Measurements from ENCODE around the gene LRP1B.

Gene LRP1B

DNA sequence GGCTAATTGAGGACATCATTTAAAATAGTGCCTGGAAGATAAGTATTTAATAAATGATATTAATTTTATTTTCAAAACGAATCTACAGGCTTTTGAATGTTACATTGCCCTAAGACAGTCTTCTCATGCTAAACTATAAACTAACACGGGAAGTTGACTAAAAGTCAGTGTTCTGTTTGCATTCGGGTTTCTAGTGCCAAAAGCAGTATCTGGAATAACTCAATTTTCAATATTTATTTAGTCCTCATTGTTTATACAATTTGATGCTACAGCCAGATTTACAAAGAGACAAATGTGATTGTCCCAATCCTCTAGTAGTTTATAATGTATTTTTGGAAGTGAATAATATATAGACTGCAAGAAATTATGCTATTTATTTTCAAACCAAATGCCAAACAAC is 429.2 kb downstream of the LRP1B start:
- H3K4me3 ChIP-seq (ENCODE audit: low read length): no peak overlapping the region
- no peak for TF ChIP-seq CTCF (IDR thresholded peaks at IDR 0.05; ENCODE audit: insufficient read depth, low read depth, low read length, missing control alignments)
- no peak for DNase-seq (ENCODE audit: low read depth)

DNA sequence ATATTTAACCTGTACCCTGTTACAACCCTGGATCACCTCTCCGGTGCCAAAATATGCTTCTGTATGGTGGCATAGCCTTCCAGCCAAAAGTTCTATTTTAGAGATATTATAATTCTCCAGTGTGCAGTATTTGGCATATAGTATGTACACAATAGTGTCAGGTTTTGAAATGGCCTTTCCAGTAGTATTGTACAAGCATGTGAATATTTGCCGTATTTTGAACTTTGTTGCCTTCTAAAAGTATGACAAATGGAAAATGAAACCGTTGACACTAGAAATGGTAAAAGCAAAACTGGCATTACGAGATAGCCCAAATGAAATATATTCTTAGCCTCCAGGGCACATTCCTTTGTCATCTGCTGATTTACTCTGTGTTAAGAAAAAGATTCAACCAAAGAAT is 431.2 kb downstream of the LRP1B start:
- DNase-seq (ENCODE audit: low read depth): no peak
- TF ChIP-seq CTCF (IDR thresholded peaks at IDR 0.05; ENCODE audit: insufficient read depth, low read depth, low read length, missing control alignments): no peak
- H3K4me3 ChIP-seq (ENCODE audit: low read length): no peak overlapping the region

- no peak for TF ChIP-seq CTCF (IDR thresholded peaks at IDR 0.05; ENCODE audit: insufficient read depth, low read depth, low read length, missing control alignments)
- DNase-seq (ENCODE audit: low read depth): no peak
- no peak overlapping the region for H3K4me3 ChIP-seq (ENCODE audit: low read length)
Observed at GRCh38 chr2:141698500-141698899, 432.3 kb downstream of the LRP1B start.

DNA sequence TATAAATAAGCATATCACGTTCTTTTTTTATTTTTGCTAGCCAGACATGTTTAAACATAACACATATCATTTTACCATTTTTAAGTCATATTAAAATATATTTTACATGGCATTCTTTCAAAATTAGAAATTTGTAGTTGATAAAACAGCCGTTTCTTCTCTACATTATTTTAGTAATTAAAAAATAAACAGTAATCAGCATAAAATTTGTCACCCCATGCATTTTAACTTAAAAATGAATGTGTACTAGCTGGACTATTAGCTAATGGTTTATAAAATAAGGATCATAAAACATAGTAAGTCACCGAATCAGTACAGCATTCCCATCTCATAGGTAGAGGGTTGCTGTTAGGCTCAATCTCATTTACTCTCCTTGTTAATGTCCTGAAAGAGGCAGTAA is 433.8 kb downstream of the LRP1B start:
- no peak for TF ChIP-seq CTCF (IDR thresholded peaks at IDR 0.05; ENCODE audit: insufficient read depth, low read depth, low read length, missing control alignments)
- H3K4me3 ChIP-seq (ENCODE audit: low read length): no peak overlapping the region
- no peak for DNase-seq (ENCODE audit: low read depth)

DNA sequence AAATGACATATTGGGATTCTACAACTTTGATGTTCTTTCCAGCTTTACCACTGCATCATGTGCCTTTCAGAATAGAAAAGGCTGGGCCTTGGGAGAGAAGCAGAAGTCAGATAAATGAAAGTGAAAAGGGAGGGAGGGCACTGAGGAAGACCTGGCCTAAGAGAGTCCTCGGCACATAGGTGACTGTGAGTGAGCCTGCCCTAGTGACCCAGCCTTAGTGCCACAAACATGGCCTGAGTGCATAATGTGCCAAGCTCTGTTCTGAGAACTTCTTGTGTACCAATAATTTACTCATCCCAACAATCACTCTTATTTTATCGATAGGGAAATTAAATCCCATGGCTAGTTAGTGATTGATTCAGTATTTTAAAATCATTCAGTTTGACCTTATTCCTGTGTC is 436.6 kb downstream of the LRP1B start:
- no peak for DNase-seq (ENCODE audit: low read depth)
- H3K4me3 ChIP-seq (ENCODE audit: low read length): no peak overlapping the region
- no peak for TF ChIP-seq CTCF (IDR thresholded peaks at IDR 0.05; ENCODE audit: insufficient read depth, low read depth, low read length, missing control alignments)

DNA sequence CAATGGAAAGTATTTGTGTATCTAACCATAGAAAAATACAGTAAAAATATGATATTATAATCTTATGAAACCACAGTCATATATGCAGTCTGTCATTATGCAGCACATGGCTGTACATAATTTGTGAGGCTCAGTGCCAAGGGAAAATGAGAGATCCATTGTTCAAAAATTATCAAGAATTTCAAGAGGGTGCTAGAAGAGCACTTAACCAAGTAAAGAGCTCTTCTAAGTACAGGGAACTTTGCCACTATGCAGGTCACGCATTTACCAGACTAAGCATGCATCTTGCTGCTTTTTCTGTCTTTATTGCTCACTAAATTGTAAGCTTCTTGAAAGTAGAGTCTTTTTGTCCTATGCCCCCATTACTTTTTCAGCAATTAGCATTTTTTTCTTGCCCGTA is 438.0 kb downstream of the LRP1B start:
- DNase-seq (ENCODE audit: low read depth): no peak
- no peak overlapping the region for H3K4me3 ChIP-seq (ENCODE audit: low read length)
- no peak for TF ChIP-seq CTCF (IDR thresholded peaks at IDR 0.05; ENCODE audit: insufficient read depth, low read depth, low read length, missing control alignments)

GRCh38 chr2:141676139-141676538 is 454.7 kb downstream of the LRP1B start:
- H3K4me3 ChIP-seq (ENCODE audit: low read length): no peak overlapping the region
- DNase-seq (ENCODE audit: low read depth): no peak
- no peak for TF ChIP-seq CTCF (IDR thresholded peaks at IDR 0.05; ENCODE audit: insufficient read depth, low read depth, low read length, missing control alignments)
